ENCODE data around the gene BLOC1S3.

- TF ChIP-seq CTCF (IDR thresholded peaks at IDR 0.05) (no peak), POLR2AphosphoS5 (IDR thresholded peaks at IDR 0.05; ENCODE audit: insufficient read depth in 1 of 2, low read depth in 1 of 2) (no peak), POLR2A (IDR thresholded peaks at IDR 0.05) (no peak)
Measured at GRCh38 chr19:45179072-45179891, 698 bp downstream of the BLOC1S3 start.
